ENCODE results near the gene CBLB. TPM values are rescaled to one million over a fixed set of nuclear protein-coding genes. Genes with fewer than 3 reads are reported as not detected.

The CBLB gene
- total RNA-seq, 1 experiment from 2014 or later, result 34.3 TPM

GRCh38 chr3:105765308-105765639 lies 103.5 kb downstream of the CBLB start:
- BruUV-seq (replicated peaks), result no TSS peak
- Histone ChIP-seq H3K9me3 (peaks cover 16% of the 10 kb centered on the region), H3K36me3 (ENCODE audit: control insufficient read depth, insufficient read depth, low read length) (peaks cover 2% of the 10 kb centered on the region; the same call in 1 of the 2 replicates), H3K4me3 (ENCODE audit: low read depth, low read length) (no peak overlapping the region), H3K27me3 (replicated peaks; ENCODE audit: control insufficient read depth, insufficient read depth, low read length) (no peaks in the 10 kb centered on the region), H3K4me1 (peaks cover 15% of the 10 kb centered on the region; the same call in 1 of the 2 replicates)
- Mint-ChIP-seq H3K9me3 (ENCODE audit: unreplicated experiment) (peaks cover 20% of the 10 kb centered on the region), H3K27me3 (ENCODE audit: insufficient read depth, unreplicated experiment) (no peaks in the 10 kb centered on the region), H3K27ac (ENCODE audit: unreplicated experiment) (no peak overlapping the region), H3K4me3 (ENCODE audit: unreplicated experiment) (no peak overlapping the region), H3K36me3 (ENCODE audit: insufficient read depth, unreplicated experiment) (peaks cover 19% of the 10 kb centered on the region), H3K4me1 (ENCODE audit: low read depth, unreplicated experiment) (no peaks in the 10 kb centered on the region)
- intact Hi-C loops (cut with micrococcal nuclease; ENCODE audit: unreplicated experiment), result no loop called here
- ChIA-PET CTCF (no interaction called here), POLR2A (no interaction called here)
- DNase-seq, result no peak
- no peak for TF ChIP-seq CTCF (IDR thresholded peaks at IDR 0.05; ENCODE audit: insufficient read depth in 1 of 2, low read depth in 1 of 2, low read length in 1 of 2, severe bottlenecking in 1 of 2, unreplicated experiment in 1 of 2)

- Mint-ChIP-seq H3K4me1 (ENCODE audit: low read depth, unreplicated experiment) (no peaks in the 10 kb centered on the region), H3K27ac (ENCODE audit: unreplicated experiment) (no peak overlapping the region), H3K4me3 (ENCODE audit: unreplicated experiment) (no peak overlapping the region), H3K36me3 (ENCODE audit: insufficient read depth, unreplicated experiment) (peaks cover 19% of the 10 kb centered on the region), H3K9me3 (ENCODE audit: unreplicated experiment) (peaks cover 20% of the 10 kb centered on the region), H3K27me3 (ENCODE audit: insufficient read depth, unreplicated experiment) (no peaks in the 10 kb centered on the region)
- ChIA-PET CTCF (no interaction called here), POLR2A (no interaction called here)
- Histone ChIP-seq H3K36me3 (ENCODE audit: control insufficient read depth, insufficient read depth, low read length) (peaks cover 2% of the 10 kb centered on the region; the same call in 1 of the 2 replicates), H3K27me3 (replicated peaks; ENCODE audit: control insufficient read depth, insufficient read depth, low read length) (no peaks in the 10 kb centered on the region), H3K9me3 (peaks cover 16% of the 10 kb centered on the region), H3K4me3 (ENCODE audit: low read depth, low read length) (no peak overlapping the region), H3K4me1 (peaks cover 15% of the 10 kb centered on the region; the same call in 1 of the 2 replicates)
- no TSS peak for BruUV-seq (replicated peaks)
- no peak for DNase-seq
- intact Hi-C loops (cut with micrococcal nuclease; ENCODE audit: unreplicated experiment), result no loop called here
- TF ChIP-seq CTCF (IDR thresholded peaks at IDR 0.05; ENCODE audit: insufficient read depth in 1 of 2, low read depth in 1 of 2, low read length in 1 of 2, severe bottlenecking in 1 of 2, unreplicated experiment in 1 of 2), result no peak
Measured at GRCh38 chr3:105764378-105765307, 104.2 kb downstream of the CBLB start.

DNA sequence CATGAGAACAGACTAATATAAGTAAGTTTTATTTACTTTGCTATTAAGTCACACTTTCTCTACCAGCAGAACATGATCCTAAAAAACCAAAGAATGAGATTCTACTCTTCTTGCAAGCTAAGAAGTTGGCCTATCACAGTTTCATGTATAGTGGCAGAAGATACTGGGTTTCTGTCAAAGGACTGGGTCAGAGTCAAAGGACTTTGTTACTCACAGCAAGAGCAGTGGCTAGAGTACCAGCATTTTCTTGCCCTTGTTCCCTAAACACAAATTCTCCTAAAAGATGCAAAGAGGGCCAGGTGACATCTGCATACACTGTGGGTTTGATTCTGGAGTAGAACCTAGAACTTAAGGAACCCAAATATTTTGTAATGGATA lies 105.2 kb downstream of the CBLB start:
- H3K27ac Mint-ChIP-seq (ENCODE audit: unreplicated experiment), result no peak overlapping the region
- ChIA-PET POLR2A (no interaction called here), CTCF (no interaction called here)
- intact Hi-C loops (cut with micrococcal nuclease; ENCODE audit: unreplicated experiment), result no loop called here
- no peaks in the 10 kb centered on the region for H3K4me1 Mint-ChIP-seq (ENCODE audit: low read depth, unreplicated experiment)
- BruUV-seq (replicated peaks), result no TSS peak
- TF ChIP-seq CTCF (IDR thresholded peaks at IDR 0.05; ENCODE audit: insufficient read depth in 1 of 2, low read depth in 1 of 2, low read length in 1 of 2, severe bottlenecking in 1 of 2, unreplicated experiment in 1 of 2), result no peak
- Histone ChIP-seq H3K9me3 (peaks cover 16% of the 10 kb centered on the region), H3K4me3 (ENCODE audit: low read depth, low read length) (no peak overlapping the region), H3K27me3 (replicated peaks; ENCODE audit: control insufficient read depth, insufficient read depth, low read length) (no peaks in the 10 kb centered on the region), H3K4me1 (peaks cover 15% of the 10 kb centered on the region; the same call in 1 of the 2 replicates), H3K36me3 (ENCODE audit: control insufficient read depth, insufficient read depth, low read length) (peaks cover 2% of the 10 kb centered on the region; the same call in 1 of the 2 replicates)
- no peak overlapping the region for H3K4me3 Mint-ChIP-seq (ENCODE audit: unreplicated experiment)
- peaks cover 24% of the 10 kb centered on the region for H3K36me3 Mint-ChIP-seq (ENCODE audit: insufficient read depth, unreplicated experiment)
- no peak for DNase-seq
- peaks cover 20% of the 10 kb centered on the region for H3K9me3 Mint-ChIP-seq (ENCODE audit: unreplicated experiment)
- no peaks in the 10 kb centered on the region for H3K27me3 Mint-ChIP-seq (ENCODE audit: insufficient read depth, unreplicated experiment)

Measured in Caco-2 (cell line).